ENCODE results near the gene FANCC. TPM values are rescaled to one million over a fixed set of nuclear protein-coding genes. Genes with fewer than 3 reads are reported as not detected.

Gene FANCC
- total and polyA plus RNA-seq, 2 of the 4 experiments (the other 2 are of a cell fraction) = 4.7 to 6.3 TPM

DNA sequence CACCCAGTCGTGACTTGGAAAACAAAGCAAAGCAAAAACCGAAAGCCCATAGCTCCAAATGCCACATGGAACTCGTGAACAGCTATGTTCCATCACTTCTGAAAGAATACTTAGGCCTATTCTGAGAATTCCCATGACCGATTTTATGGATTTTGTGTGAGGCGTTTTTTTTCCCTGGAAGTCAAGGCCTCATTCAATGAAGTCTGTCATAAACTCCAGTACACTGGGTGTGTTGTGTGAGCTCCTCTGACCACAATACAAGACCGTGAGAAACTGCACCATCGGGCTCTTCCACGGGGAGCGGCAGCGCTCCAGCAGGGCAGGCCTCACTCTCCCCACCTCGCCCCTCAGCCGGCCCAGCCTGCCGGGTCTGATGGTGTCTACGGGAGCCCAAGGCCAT lies 209.5 kb downstream of the FANCC start:
- TF ChIP-seq MXI1 (IDR thresholded peaks at IDR 0.05; ENCODE audit: borderline replicate concordance, low read depth, low read length) (no peak), RAD21 (IDR thresholded peaks at IDR 0.05; ENCODE audit: low read length) (no peak)
- no peak overlapping the region for H3K4ac ChIP-seq (ENCODE audit: low read depth, low read length)
- H3K9me1 ChIP-seq (ENCODE audit: insufficient read depth, low read length) = peaks cover 9% of the 10 kb centered on the region
- DNase-seq (no peak), ATAC-seq (ENCODE audit: low read depth) (no peak)
- H2BK15ac ChIP-seq (ENCODE audit: low read depth, low read length) = no peak overlapping the region
- no peaks in the 10 kb centered on the region for H3K27me3 ChIP-seq (ENCODE audit: control insufficient read depth, insufficient read depth, low read length)
- H2BK20ac ChIP-seq (ENCODE audit: low read depth, low read length) = no peak overlapping the region
- H3K4me3 ChIP-seq (ENCODE audit: insufficient read depth, low read depth, low read length) = no peak overlapping the region
- H3K79me1 ChIP-seq (ENCODE audit: low read depth in 1 of 2, low read length in 2 of 2) = peaks cover 0 to 16% of the 10 kb centered on the region in 2 experiments; a peak in 1 of 4 replicates
- in situ Hi-C loops (cut with MboI; ENCODE audit: low sequenced_read_pairs) = no loop called here
- no peak overlapping the region for H3K14ac ChIP-seq (replicated peaks; ENCODE audit: low read depth, low read length)
- H3K9me3 ChIP-seq (ENCODE audit: control insufficient read depth, insufficient read depth, low read length) = no peaks in the 10 kb centered on the region
- H3K36me3 ChIP-seq (ENCODE audit: control insufficient read depth, insufficient read depth, low read length) = peaks cover 34% of the 10 kb centered on the region
- H3K27ac ChIP-seq (ENCODE audit: insufficient read depth, low read length) = no peak overlapping the region
- no peak overlapping the region for H2AFZ ChIP-seq (replicated peaks; ENCODE audit: low read length, poor library complexity)
- POLR2A ChIA-PET (ENCODE audit: unreplicated experiment) = no interaction called here
- CTCF ChIA-PET = no interaction called here
- intact Hi-C loops (cut with micrococcal nuclease) = no loop called here
- no peak overlapping the region for H3K9ac ChIP-seq (ENCODE audit: low read depth, low read length)
- H4K8ac ChIP-seq (ENCODE audit: low read depth in 2 of 2, low read length in 2 of 2) = no peak overlapping the region
- no peak overlapping the region for H4K5ac ChIP-seq (ENCODE audit: low read depth, low read length)
- no peak overlapping the region for H2AK5ac ChIP-seq (ENCODE audit: low read depth, low read length)
- H2BK5ac ChIP-seq (ENCODE audit: low read depth, low read length, poor library complexity, severe bottlenecking) = no peak overlapping the region
- H2BK120ac ChIP-seq (ENCODE audit: low read depth, low read length) = no peak overlapping the region
- no TSS peak for BruUV-seq (replicated peaks)
- 96% methylated on average over 5 of the region's 14 CpGs; no CpG with 5 or more reads in 1 of the 2 experiments for WGBS, 2 experiments (ENCODE audit: extremely low coverage in 2 of 2, insufficient read length in 1 of 2)
- no peak overlapping the region for H3K4me2 ChIP-seq (ENCODE audit: low read depth, low read length)
- H3K56ac ChIP-seq (ENCODE audit: extremely low read depth, insufficient read depth, low read length) = no peak overlapping the region
- 0 out of 2 replicates have a peak, but pooled peaks cover 3% of the 10 kb centered on the region for H4K20me1 ChIP-seq (ENCODE audit: insufficient read depth, low read length)
- dilution Hi-C loops (cut with HindIII; ENCODE audit: low sequenced_read_pairs, unreplicated experiment) = no loop called here
- no peak overlapping the region for H2AK9ac ChIP-seq (replicated peaks; ENCODE audit: low read depth, low read length, poor library complexity)
- H3K23ac ChIP-seq (ENCODE audit: low read depth, low read length) = no peak overlapping the region
- H4K91ac ChIP-seq (ENCODE audit: insufficient read depth, low read depth, low read length) = no peak overlapping the region
- no peak overlapping the region for H3K18ac ChIP-seq (ENCODE audit: low read depth, low read length)
- peaks cover 5% of the 10 kb centered on the region; the same call in 1 of the 2 replicates for H3K4me1 ChIP-seq (ENCODE audit: control insufficient read depth, insufficient read depth, low read length)

All from IMR-90 (cell line).